Stimulated activated CD4-positive, alpha-beta T cell treated with anti-CD3 and anti-CD28 coated beads, Interleukin-12 subunit alpha, Interleukin-12 subunit beta, amount 100 ng/mL, for 48 hours (primary cell): Measurements from ENCODE around the gene GPN2.
"Not testable (repeated sequence)": the region's sequence is repeated elsewhere in the genome, so short reads cannot be mapped to it uniquely, and the experiment has no call there.

ENCODE experiments used
- DNase-seq, 3 donors: peaks; one replicate each; pipeline ENCODE4 v3.0.0-alpha.2; 2020; ENCODE audit warnings: low read depth in 2 of 3, low spot score in 1 of 3

GPN2 gene

DNA sequence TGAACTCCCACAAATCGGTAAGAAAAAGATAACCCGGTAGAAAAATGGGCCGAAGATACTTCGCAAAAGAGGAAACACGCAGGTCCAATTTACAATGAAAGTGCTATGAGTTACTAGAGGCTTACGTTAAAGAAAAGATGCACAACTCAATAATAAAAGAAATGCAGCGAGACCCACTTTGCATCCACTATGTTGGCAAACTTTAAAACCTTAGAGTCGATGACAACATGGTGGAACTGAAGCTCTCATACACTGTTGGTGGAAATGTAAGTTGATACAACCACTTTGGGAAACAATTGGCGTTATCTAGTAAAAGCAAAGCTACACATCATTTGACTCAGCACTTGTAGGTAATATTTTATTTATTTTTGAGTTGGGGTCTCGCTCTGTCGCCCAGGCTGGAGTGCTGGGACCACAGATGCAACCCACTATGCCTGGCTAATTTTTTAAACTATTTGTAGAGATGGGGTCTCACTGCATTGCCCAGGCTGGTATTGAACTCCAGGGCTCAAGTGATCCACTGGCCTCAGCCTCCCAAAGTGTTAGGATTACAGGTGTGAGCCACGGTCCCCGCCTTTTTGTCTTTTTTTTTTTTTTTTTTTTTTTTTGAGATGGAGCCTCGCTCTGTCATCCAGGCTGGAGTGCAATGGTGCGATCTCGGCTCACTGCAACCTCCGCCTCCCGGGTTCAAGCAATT, 10.9 kb upstream of the GPN2 start:
- DNase-seq: no peak

DNA sequence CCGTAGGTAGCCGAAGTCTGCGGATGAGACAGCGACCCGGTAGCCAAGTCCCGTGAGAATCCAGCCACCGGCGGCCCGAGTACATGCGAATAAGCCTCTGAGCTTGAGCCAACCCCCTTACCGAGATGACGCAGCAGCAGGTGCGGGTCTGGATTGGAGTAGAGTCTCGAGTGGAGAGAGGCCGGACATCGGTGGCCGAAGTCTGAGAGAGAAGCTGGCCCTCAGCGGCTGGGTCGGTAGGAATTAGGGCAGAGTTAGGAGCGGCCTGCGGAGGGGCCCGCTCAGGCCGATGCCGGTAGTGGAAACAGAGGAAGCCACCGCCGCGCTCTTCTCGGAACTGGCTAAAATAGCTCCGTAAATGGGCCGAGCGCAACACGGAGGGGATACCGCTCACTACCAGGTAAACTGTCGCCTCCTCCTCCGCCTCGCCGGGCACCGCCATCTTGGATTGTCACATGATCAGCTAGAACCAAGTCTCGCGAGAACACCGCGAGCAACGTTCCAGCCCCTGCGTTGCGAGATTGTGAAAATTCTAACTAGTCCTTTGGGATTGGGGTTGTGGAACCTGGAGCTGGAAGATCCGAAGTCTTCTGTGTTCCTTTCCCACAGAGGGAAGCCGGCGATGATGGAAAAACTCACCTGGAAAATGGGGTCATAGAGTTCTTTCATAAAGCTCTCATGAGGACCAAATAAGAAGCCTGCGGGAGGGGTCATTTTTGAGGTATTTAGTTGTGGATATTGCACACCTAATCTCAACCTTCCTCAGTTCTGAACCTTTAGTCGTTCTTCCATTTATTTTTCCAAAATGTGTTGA, 10.1 kb upstream of the GPN2 start, which contains the start of gene GPATCH3:
Gene GPATCH3, minus strand, starts transcription at position 467 of the 814 bp plus-strand sequence. Its CDS starts 25 bp downstream, at position 442.
- peak; percentile 82 to 87 (median 85) for DNase-seq

DNA sequence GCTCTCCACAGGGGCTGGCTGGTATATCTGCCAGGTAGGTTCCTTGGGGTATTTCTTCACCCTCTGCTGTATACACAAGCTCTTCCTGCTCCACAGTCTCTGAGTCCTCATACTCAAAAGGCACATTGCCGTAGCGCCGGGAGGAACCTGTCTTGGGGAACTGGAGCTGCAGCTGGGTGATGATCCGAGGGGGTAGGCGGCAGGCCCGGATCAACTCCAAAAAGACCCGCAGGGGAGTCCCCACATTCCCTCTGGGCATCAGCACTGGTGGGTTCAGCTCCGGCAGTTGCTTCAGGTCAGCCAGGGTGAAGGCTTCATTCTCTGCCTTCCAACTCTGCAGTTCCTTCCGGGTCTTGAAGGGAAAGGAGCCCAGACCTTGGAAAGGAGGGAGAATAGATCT, 7.3 kb upstream of the GPN2 start:
- no peak for DNase-seq

DNA sequence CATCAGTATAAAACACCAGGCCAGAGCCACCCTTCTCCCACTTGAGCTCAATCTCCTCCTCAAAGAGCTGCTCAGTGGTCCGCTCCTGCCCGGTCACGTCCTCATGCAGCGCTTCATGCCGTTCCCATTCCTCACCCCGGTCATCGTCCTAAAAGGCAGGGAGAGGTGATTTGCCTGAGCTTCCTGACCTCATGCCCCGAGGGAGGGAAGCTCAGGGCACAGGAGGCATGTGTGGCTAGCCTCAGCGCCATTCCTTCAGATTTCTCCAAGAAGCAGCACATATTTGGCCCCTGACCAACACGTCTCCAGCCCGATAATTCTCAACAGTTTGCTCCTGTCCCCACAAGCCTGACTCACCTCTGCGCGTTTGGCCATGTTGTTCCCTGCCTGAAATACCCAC, 4.2 kb upstream of the GPN2 start:
- DNase-seq: no peak

DNA sequence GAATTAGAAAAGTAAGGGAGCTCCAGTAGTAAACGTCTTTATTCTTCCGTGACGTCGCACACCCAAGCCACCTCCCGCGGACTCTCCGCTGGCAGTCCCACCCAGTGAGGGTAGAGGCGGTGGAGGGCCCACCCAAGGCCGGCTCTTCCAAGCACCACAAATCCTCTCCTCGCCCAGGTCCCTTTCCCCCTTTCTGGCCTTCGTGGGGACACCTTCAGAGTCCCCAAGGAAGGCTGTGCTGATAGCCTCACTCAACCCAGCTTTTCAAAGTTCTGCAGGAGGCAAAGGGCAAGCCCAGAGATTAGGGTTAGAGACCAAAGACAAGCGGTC, 349 bp upstream of the GPN2 start:
- DNase-seq: no peak

DNA sequence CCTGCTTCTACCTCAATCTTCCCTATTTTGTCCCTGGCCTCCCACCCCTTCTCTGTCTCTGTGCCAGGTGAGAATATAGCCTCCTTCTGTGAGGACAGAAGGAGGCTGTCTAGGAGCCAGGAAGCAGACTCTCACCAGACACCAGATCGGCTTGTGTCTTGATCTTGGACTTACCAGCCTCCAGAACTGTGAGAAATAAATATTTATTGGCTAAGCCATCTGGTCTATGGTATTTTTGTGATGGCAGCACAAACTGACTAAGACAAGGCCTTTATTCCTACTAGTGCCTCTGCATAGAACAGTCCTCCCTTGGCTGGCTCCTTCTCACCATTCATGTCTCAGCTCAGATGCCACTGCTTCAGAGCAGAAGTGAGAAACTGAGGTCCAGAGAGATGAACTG, 1.9 kb downstream of the GPN2 start:
- no peak for DNase-seq

DNA sequence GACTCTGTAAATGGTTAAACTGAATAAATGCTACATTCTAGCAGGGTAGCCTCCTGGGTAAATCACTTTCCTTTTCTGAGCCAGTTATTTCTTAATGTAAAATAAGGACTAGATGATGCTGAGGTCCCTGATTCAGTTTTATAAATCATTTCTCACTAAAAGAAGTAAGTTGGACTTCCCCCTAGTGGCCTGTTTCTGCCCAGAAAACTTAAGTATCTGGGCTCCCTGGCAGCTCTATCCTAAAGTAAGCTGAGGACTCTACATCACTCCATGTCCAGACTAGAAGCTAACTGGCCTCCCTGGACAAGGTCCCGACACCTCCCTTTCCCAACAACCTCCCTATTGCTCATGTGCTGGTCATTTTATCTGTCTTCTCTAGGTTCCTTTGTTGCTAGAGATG, 3.0 kb downstream of the GPN2 start:
- no peak for DNase-seq

DNA sequence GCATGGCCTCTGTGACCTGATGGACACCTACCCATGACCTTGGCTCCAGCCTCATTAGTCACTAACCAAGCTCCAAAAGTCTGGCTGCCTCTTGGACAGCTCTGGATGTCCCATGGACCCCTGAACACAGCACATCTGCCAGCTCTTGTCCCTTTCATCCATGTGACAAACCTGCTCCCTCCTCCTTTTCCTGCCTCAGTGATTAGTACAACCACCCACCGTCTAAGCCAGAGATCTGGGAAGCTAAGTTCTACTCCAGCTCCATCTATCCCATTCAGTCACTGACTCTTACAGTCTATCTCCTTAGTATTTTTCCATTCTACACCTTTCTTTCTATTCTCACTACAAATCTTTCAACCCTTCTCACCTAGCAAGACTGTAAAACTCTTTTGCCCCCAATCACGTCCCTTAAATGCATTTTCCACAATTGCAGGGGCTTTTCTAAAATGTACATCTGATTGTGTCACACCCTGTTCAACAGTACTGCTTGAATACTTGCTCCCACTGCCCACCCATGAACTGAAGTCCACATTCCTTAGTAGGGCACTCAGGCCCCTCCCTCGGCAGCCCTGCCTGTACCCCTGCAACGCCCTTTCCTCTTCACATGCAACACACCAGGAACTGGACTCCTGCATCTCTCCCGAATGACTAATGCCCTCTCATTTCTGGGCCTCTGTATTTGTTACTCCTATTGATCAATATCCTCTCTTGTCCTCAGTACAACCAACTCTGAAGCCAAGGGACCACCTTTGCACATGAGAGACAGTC, 7.2 kb downstream of the GPN2 start:
- DNase-seq: no peak

DNA sequence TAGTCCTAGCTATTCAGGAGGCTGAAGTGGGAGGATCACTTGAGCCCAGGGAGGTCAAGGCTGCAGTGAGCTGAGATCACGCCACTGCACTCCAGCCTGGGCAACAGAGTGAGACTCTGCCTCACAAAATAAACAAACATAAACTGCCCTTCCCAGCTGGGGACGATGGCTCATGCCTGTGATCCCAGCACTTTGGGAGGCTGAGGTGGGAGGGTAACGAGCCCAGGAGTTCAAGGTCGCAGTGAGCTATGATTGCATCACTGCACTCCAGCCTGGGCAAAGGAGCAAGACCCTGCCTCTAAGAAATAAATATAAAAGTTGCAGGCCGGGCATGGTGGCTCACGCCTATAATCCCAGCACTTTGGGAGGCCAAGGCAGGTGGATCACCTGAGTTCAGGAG, 8.5 kb downstream of the GPN2 start:
- not testable (repeated sequence) for DNase-seq

DNA sequence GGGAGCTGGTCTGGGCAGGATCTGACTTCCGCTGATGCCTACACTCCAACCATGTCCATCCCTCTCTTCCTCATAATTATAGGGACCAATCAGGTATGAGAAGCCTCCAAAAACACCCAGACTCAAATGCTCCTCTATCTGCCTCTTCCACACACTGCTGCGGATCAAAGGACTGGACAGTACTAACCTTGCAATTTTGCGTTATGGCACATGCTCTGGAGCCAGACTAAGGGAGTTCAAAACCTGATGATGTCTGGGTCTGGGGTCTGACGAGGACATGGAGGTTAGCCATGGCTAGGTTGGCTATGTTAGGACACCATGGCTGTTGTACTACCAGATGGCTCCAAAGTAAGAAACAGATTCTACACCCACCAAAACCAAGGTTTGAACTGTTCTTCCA, 10.3 kb downstream of the GPN2 start:
- DNase-seq: no peak

DNA sequence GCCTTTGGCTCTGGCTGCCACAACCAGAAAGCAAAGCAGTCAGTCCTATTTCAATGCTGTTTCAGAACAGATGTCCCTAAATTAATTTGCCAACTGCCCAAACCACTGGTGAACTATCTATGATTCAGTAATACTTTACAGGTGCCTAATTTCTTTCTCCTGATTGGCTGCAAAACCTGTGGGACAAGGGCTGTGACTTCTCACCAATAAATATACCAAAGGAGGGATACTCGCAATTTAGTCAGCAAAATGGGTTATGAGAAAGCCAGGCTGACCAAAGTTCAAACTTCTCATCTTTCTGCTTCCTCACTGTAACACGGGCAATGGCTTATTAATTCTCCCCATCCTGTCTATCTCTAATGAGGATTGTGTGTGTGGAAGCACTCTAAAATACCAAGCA, 12.8 kb downstream of the GPN2 start:
- no peak for DNase-seq

DNA sequence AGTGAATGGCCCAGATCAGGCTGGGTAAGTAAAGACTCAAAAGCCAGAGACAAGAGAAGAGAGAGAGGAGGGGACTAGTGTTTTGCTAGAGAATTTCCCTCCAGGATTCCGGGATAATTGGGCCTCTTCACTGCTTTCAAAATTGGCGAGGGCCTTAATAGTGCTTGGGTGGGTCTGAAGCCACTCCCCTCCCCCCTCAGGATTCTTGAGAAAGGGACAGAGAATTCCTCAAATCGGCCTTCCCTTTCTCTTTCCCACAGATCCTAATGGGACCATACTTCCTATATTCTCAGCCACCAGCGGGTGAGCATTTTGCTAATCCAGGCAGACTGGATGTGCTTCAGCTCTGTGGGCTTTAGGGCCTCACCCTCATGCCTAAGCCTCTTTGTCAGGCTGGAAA, 15.2 kb downstream of the GPN2 start:
- DNase-seq: no peak

DNA sequence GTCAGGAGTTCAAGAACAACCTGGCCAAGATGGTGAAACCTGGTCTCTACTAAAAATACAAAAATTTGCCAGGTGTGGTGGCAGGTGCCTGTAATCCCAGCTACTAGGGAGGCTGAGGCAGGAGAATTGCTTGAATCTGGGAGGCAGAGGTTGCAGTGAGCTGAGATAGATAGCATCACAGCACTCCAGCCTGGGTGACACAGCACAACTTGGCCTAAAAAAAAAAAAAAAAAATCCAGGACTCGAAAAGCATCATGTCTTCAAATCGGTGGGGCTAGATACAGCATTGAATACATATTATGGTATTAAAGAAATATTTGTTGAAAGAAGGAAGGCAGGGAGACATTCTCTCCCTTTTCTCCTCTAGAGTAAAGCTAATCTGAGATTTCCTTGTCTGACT, 17.0 kb downstream of the GPN2 start:
- not testable (repeated sequence) for DNase-seq

DNA sequence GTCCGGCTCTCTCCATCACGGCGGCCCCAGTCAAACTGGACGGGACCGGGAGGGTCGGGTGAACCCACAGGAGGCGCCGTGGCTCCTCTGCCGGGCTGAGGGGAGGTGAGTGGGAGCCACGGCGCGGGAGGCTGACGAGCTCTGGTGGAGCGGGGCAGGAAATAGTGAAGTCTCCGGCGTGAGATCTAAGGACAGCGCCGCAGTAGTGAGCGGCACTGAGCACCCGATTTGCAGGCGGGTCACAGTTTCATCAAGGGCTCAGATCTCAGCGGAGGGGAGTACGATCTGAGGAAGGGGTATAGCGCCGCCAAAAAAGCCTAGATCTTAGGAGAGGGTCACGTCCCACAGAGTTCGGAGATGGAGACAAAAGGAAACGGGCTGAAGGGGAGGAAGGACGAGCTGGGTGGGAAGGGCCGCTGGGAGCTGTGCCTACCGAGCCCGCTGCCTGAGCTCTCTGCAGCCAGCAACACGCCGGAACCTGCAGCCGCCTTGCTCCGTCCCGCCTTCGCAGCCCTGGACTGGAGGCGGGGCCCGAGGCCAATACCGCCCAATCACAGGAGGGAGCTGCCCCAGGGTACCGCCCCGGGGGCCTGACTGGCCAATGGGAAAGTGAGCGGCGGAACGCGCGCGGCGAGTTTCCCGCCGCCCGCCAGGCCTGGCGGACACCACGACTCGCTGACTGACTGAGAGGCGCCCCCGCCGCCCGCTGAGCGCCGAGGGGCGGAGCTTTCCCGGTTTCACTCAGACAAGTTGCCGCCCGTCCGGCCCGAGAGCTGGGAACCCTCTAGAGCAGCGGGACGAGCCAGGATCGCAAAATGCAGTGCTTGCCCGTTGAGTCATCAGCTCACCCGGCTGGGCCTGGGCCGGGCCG, 25.2 kb downstream of the GPN2 start:
- DNase-seq: peak; percentile 92 to 96 (median 93)

DNA sequence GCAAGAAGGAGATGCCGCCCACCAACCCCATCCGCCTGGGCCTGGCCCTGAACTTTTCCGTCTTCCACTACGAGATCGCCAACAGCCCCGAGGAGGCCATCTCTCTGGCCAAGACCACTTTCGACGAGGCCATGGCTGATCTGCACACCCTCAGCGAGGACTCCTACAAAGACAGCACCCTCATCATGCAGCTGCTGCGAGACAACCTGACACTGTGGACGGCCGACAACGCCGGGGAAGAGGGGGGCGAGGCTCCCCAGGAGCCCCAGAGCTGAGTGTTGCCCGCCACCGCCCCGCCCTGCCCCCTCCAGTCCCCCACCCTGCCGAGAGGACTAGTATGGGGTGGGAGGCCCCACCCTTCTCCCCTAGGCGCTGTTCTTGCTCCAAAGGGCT, 26.4 kb downstream of the GPN2 start:
- no peak for DNase-seq

DNA sequence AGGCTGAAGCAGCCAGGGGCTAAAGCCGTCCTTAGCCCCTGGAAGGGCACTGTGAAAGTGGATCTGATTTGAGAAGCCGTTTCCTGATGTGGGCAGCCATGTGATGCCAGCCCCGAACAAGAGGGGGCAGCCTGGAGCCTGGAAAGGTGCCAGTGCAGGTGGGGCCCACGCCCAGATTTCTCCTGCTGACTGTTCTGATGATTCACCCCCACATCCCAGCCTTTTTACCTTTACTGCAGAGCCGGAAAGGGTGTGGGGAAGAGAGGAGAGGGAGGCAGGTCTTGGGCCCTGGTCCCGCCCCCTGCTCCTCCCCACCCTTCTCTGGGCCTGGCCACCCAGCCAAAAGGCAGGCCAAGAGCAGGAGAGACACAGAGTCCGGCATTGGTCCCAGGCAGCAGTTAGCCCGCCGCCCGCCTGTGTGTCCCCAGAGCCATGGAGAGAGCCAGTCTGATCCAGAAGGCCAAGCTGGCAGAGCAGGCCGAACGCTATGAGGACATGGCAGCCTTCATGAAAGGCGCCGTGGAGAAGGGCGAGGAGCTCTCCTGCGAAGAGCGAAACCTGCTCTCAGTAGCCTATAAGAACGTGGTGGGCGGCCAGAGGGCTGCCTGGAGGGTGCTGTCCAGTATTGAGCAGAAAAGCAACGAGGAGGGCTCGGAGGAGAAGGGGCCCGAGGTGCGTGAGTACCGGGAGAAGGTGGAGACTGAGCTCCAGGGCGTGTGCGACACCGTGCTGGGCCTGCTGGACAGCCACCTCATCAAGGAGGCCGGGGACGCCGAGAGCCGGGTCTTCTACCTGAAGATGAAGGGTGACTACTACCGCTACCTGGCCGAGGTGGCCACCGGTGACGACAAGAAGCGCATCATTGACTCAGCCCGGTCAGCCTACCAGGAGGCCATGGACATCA, 27.1 kb downstream of the GPN2 start, which contains the start of gene SFN:
Gene SFN, plus strand, starts transcription at position 369 of the 904 bp plus-strand sequence. Its CDS starts 64 bp downstream, at position 433.
- peak; percentile 50 to 59 (median 59) for DNase-seq

DNA sequence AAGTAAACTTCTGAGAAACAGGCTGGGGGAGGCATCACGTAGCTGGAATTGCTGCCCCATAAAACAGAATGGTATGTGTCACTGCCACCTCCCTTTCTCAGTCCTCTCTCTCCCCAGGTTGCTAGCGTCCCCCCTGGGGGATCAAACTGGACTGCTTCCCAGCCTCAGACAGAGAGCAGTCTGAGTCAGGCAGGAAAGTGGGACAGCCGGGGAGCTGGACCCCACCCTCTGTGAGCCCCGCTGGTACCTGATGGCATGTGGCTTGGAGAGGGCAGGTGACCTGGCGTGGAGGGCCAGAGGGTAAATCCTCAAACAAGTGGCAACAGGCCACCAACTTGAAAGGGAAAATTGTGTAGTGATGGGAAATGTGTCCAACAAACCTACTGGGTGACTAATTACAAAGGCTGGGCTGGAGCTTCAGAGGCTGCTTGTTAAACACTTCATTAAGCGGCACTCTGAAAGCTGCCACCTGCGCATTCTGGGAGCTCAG, 28.1 kb downstream of the GPN2 start:
- no peak for DNase-seq

DNA sequence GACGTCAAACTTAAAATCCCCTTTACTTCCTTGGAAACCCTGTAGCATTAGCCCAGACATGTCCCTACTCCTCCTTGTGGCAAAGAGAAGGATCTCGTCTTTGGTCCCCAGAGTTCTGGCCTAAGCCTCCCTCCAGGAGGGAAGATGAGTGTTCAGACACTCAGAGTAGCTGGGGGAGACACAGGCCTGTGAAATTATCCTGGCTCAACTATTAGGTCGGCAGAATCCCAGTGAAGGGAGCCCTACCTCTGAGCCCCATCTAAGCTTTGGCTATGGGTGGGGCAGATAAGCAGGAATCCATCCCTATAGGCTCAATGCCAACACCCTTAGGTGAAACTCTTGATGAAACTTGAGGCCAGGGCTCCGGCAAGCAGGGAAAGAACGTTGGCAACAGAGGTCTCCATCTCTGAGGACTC, 28.8 kb downstream of the GPN2 start:
- DNase-seq: no peak

DNA sequence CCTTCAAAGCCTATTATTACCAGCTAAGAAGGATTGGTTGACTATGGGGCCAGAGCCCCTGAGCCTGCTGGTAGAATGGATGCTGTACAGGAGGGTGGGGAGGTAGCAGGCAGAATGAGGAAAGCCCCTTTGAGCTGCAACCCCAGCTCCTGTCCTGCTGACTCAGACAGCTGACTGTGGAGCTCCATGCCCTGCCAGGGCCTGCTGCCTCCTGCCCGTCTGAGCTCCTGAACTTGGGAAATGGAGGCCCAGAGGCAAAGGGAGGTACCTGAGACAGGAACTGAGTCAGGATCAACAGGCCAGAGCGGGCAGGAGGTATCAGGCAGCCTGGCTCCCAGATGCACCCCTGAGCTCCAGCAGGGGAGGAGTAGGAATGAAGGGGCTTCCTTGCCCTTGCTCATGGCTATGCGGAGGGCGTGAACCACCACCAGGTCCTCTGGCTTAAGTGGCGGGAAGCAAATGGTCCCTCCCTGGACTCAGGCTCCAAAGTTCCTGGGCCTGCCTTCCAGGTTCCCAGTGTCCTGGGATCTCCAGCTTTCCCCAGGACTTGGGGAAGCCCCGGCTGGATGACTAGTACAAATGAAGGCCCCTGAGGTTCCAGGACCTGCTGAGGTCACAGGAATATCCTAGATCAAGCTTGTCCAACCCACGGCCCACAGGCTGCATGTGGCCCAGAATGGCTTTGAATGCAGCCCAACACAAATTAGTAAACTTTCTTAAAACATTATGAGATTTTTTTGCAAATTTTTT, 31.0 kb downstream of the GPN2 start:
- DNase-seq: no peak
